PC-3 (cell line): ENCODE data around the gene RNF128. TPM values are rescaled to one million over a fixed set of nuclear protein-coding genes. Genes with fewer than 3 reads are reported as not detected.

Experiments
- ATAC-seq: fragments of 200-7000 bp; cut with Tn5 transposase; 2 replicates; pipeline ENCODE4 v1.9.1; 2020; ENCODE audit warnings: mild to moderate bottlenecking, moderate library complexity
- BruUV-seq: library from RNA; stranded (reverse); fragments of 400-500 nt; replicated peaks from 2 replicates; lab custom pipeline; 2021; lab: Mats Ljungman, UMichigan
- CTCF ChIA-PET: fragments of 300-600 bp; sonication (Branson Sonifier 250); formaldehyde crosslinking; loops from one replicate; lab custom pipeline; 2022; ENCODE audit warnings: antibody characterized with exemption; lab: Charles Lee
- POLR2A ChIA-PET: fragments of 300-600 bp; sonication (Branson Sonifier 250); formaldehyde crosslinking; loops from one replicate; lab custom pipeline; 2022; ENCODE audit warnings: antibody characterized with exemption; ENCODE audit not compliant: unreplicated experiment; lab: Charles Lee
- DNase-seq: peaks from one replicate; pipeline ENCODE4 v3.0.0-alpha.2; 2015
- H2AFZ ChIP-seq: fragments of 300-600 bp; sonication (generic); 2 replicates; pipeline ENCODE4 v1.6.0; 2016; ENCODE audit warnings: antibody characterized with exemption, low read length
- H3F3A ChIP-seq: fragments of 300-600 bp; sonication (generic); one replicate; pipeline ENCODE4 v1.6.0; 2017; ENCODE audit warnings: antibody characterized with exemption, low read length, control low read depth, mild to moderate bottlenecking; ENCODE audit not compliant: unreplicated experiment
- H3K27ac ChIP-seq: fragments of 300-600 bp; sonication (generic); 2 replicates; pipeline ENCODE4 v1.5.1; 2016; ENCODE audit warnings: mild to moderate bottlenecking, low read length
- H3K27me3 ChIP-seq: fragments of 300-600 bp; sonication (generic); 2 replicates; pipeline ENCODE4 v1.6.1; 2016; ENCODE audit warnings: low read length, mixed read lengths
- H3K36me3 ChIP-seq: fragments of 300-600 bp; sonication (generic); 2 replicates; pipeline ENCODE4 v1.6.1; 2016; ENCODE audit warnings: low read depth, mixed run types, low read length, mixed read lengths
- H3K4me1 ChIP-seq: fragments of 300-600 bp; sonication (generic); 2 replicates; pipeline ENCODE4 v1.5.1; 2016; ENCODE audit warnings: low read length; ENCODE audit not compliant: insufficient read depth
- H3K4me2 ChIP-seq: fragments of 300-600 bp; sonication (generic); 2 replicates; pipeline ENCODE4 v1.6.0; 2016; ENCODE audit warnings: low read length
- H3K4me3 ChIP-seq: fragments of 300-600 bp; sonication (generic); 2 replicates; pipeline ENCODE4 v1.5.1; 2016; ENCODE audit warnings: mild to moderate bottlenecking, low read length, mixed read lengths
- H3K79me2 ChIP-seq: fragments of 300-600 bp; sonication (generic); 2 replicates; pipeline ENCODE4 v1.6.1; 2017; ENCODE audit warnings: low read length, mixed read lengths
- H3K9ac ChIP-seq: fragments of 300-600 bp; sonication (generic); 2 replicates; pipeline ENCODE4 v1.6.0; 2016; ENCODE audit warnings: mild to moderate bottlenecking, low read length
- H3K9me2 ChIP-seq: fragments of 300-600 bp; sonication (generic); replicated peaks from 2 replicates; pipeline ENCODE4 v1.6.1; 2016; ENCODE audit warnings: mixed run types, low read length, mixed read lengths
- H3K9me3 ChIP-seq: fragments of 300-600 bp; sonication (generic); 2 replicates; pipeline ENCODE4 v1.6.1; 2016; ENCODE audit warnings: low read length, mixed read lengths
- H4K20me1 ChIP-seq: fragments of 300-600 bp; sonication (generic); 2 replicates; pipeline ENCODE4 v1.6.1; 2016; ENCODE audit warnings: low read length, mixed read lengths
- EZH2 ChIP-seq: fragments of 300-600 bp; sonication (generic); IDR thresholded peaks from one replicate; pipeline ENCODE4 v1.6.1; 2017; ENCODE audit warnings: antibody characterized with exemption, mild to moderate bottlenecking, low read length; ENCODE audit not compliant: unreplicated experiment
- EZH2phosphoT487 ChIP-seq: fragments of 300-600 bp; sonication (generic); IDR thresholded peaks from 2 replicates; pipeline ENCODE4 v1.6.1; 2018; ENCODE audit warnings: mild to moderate bottlenecking, antibody characterized with exemption, low read length, borderline replicate concordance
- intact Hi-C: fragments of 100-400 bp; cut with micrococcal nuclease; formaldehyde crosslinking; loops from 2 replicates; pipeline ENCODE4 v1.9.0; 2023
- total RNA-seq: library from RNA; depleted of rRNA; stranded (reverse); fragments of >200 nt; gene quantifications from 2 replicates; pipeline ENCODE4 v1.2.3, GENCODE V29; 2014
- TF ChIP-seq, protein P1 (sequence below): fragments of 300-600 bp; sonication (generic); conservative IDR thresholded peaks from 2 replicates; pipeline ENCODE4 v1.5.1; 2017; ENCODE audit warnings: antibody characterized with exemption, low read depth, mild to moderate bottlenecking, low read length

The RNF128 gene
- total RNA-seq, 1 experiment from 2014 or later = not detected

DNA sequence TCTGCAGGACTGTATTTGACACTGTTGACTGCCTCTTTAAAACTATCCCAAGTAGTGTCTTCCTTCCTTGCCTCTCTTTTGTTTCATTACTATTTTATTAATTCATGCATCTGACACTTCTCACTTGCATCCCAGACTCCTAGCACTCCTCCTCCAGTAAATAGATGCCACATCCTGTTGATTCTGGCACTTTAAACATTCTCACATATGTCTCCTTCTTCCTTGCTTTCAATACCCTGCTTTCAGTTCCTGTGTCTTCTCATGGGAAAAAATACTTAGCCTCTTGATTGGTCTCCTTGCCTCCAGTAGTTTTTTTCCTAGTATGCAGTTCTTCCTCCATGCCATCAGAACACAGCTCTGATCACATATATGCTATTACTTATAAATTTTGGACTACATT is 5.1 kb downstream of the RNF128 start:
- Histone ChIP-seq H3K79me2 (no peaks in the 10 kb centered on the region), H3K9ac (no peak overlapping the region), H2AFZ (no peak overlapping the region), H3K4me1 (0 out of 2 replicates have a peak, but pooled peaks cover 3% of the 10 kb centered on the region), H3K27me3 (peaks cover 37% of the 10 kb centered on the region), H4K20me1 (no peaks in the 10 kb centered on the region), H3K4me2 (no peak overlapping the region), H3K36me3 (no peaks in the 10 kb centered on the region), H3K9me3 (no peaks in the 10 kb centered on the region), H3K4me3 (no peak overlapping the region), H3F3A (no peaks in the 10 kb centered on the region), H3K27ac (no peak overlapping the region), H3K9me2 (no peaks in the 10 kb centered on the region)
- no TSS peak for BruUV-seq
- intact Hi-C loops = no loop called here
- DNase-seq = no peak
- CTCF ChIA-PET = no interaction called here
- TF ChIP-seq EZH2 (no peak), EZH2phosphoT487 (no peak)
- TF ChIP-seq, protein P1, sequence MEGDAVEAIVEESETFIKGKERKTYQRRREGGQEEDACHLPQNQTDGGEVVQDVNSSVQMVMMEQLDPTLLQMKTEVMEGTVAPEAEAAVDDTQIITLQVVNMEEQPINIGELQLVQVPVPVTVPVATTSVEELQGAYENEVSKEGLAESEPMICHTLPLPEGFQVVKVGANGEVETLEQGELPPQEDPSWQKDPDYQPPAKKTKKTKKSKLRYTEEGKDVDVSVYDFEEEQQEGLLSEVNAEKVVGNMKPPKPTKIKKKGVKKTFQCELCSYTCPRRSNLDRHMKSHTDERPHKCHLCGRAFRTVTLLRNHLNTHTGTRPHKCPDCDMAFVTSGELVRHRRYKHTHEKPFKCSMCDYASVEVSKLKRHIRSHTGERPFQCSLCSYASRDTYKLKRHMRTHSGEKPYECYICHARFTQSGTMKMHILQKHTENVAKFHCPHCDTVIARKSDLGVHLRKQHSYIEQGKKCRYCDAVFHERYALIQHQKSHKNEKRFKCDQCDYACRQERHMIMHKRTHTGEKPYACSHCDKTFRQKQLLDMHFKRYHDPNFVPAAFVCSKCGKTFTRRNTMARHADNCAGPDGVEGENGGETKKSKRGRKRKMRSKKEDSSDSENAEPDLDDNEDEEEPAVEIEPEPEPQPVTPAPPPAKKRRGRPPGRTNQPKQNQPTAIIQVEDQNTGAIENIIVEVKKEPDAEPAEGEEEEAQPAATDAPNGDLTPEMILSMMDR = no peak
- POLR2A ChIA-PET = no interaction called here
- ATAC-seq = no peak

DNA sequence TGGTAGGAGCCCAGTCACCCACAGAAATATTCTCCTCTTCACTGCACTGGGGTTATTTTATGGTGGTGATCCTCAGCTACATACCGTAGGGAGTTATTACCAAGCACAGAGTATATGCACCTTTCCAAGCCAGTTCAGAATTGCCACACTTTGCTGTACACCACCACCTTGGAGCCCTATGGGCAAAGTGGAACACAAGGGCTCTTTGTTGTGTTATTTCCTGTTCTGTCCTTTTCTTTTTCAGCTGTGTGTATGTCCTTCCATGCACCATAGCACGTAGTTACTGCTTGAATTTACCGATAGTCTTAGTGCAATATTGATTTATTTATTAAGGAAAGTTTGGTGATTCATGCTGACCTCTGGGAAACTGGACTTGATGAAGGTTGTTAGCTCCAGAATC is 8.3 kb downstream of the RNF128 start:
- H3K9me3 ChIP-seq = no peaks in the 10 kb centered on the region
- CTCF ChIA-PET = no interaction called here
- H3K9me2 ChIP-seq = no peaks in the 10 kb centered on the region
- no TSS peak for BruUV-seq
- no peak overlapping the region for H3K27ac ChIP-seq
- peaks cover 19% of the 10 kb centered on the region for H3K27me3 ChIP-seq
- intact Hi-C loops = no loop called here
- no peak overlapping the region for H3K9ac ChIP-seq
- POLR2A ChIA-PET = no interaction called here
- no peaks in the 10 kb centered on the region for H3K4me1 ChIP-seq
- H3K4me2 ChIP-seq = no peak overlapping the region
- TF ChIP-seq EZH2phosphoT487 (no peak), EZH2 (no peak)
- TF ChIP-seq, protein P1 = no peak
- no peak overlapping the region for H3K4me3 ChIP-seq
- no peaks in the 10 kb centered on the region for H3K79me2 ChIP-seq
- H2AFZ ChIP-seq = no peak overlapping the region
- DNase-seq (no peak), ATAC-seq (no peak)
- no peaks in the 10 kb centered on the region for H4K20me1 ChIP-seq
- no peaks in the 10 kb centered on the region for H3K36me3 ChIP-seq
- H3F3A ChIP-seq = no peaks in the 10 kb centered on the region

DNA sequence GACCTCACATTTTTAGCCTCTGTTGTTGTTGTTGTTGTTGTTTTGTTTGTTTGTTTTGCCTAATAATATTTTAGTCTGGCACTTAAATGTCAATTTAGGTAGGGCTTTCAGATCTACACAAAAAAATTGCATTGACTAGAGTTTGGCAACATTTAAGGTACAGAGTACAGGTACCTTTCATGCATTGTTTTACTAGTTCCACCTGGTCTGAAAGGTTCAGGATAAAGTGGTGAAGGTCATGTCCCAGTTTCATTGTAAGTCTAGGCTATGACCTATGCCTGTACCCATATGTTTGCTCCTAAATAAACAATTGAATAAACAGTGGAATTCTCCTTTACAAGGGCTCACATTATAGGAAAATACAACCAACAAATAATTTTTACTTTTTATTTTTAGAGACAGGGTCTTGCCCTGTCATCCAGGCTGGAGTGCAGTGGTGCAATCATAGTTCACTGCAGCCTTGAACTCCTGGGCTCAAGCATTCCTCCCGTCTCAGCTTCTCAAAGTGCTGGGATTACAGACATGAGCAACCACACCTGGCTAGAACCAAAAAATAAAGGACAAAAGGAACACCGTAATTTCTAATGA is 13.8 kb downstream of the RNF128 start:
- Histone ChIP-seq H3K79me2 (no peaks in the 10 kb centered on the region), H3K9ac (no peak overlapping the region), H2AFZ (no peak overlapping the region), H4K20me1 (no peaks in the 10 kb centered on the region), H3K27ac (no peak overlapping the region), H3K27me3 (peaks cover 13% of the 10 kb centered on the region), H3K36me3 (no peaks in the 10 kb centered on the region), H3K4me3 (no peak overlapping the region), H3K9me3 (no peaks in the 10 kb centered on the region), H3K4me1 (no peaks in the 10 kb centered on the region), H3K9me2 (no peaks in the 10 kb centered on the region), H3K4me2 (no peak overlapping the region), H3F3A (no peaks in the 10 kb centered on the region)
- intact Hi-C loops = no loop called here
- ChIA-PET POLR2A (no interaction called here), CTCF (no interaction called here)
- no TSS peak for BruUV-seq
- TF ChIP-seq EZH2phosphoT487 (no peak), EZH2 (no peak)
- TF ChIP-seq, protein P1 = no peak
- ATAC-seq (no peak), DNase-seq (no peak)
